GM12874 (cell line): ENCODE measurements around the gene SP6.

Source experiments
- TF ChIP-seq, protein P1 (sequence below): IDR thresholded peaks from 2 replicates; pipeline ENCODE4 v1.5.1; 2011; ENCODE audit warnings: low read depth, mild to moderate bottlenecking, control low read depth, low read length, moderate library complexity; ENCODE audit not compliant: insufficient read depth

SP6 gene

GRCh38 chr17:47871048-47871447 is 20.1 kb upstream of the SP6 start:
- TF ChIP-seq, protein P1, sequence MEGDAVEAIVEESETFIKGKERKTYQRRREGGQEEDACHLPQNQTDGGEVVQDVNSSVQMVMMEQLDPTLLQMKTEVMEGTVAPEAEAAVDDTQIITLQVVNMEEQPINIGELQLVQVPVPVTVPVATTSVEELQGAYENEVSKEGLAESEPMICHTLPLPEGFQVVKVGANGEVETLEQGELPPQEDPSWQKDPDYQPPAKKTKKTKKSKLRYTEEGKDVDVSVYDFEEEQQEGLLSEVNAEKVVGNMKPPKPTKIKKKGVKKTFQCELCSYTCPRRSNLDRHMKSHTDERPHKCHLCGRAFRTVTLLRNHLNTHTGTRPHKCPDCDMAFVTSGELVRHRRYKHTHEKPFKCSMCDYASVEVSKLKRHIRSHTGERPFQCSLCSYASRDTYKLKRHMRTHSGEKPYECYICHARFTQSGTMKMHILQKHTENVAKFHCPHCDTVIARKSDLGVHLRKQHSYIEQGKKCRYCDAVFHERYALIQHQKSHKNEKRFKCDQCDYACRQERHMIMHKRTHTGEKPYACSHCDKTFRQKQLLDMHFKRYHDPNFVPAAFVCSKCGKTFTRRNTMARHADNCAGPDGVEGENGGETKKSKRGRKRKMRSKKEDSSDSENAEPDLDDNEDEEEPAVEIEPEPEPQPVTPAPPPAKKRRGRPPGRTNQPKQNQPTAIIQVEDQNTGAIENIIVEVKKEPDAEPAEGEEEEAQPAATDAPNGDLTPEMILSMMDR = no peak

GRCh38 chr17:47870056-47870455 is 19.1 kb upstream of the SP6 start:
- TF ChIP-seq, protein P1 = no peak

- TF ChIP-seq, protein P1 = no peak
Measured at GRCh38 chr17:47869114-47869513, 18.2 kb upstream of the SP6 start.

GRCh38 chr17:47867813-47868533 is 17.0 kb upstream of the SP6 start:
- TF ChIP-seq, protein P1 = no peak

DNA sequence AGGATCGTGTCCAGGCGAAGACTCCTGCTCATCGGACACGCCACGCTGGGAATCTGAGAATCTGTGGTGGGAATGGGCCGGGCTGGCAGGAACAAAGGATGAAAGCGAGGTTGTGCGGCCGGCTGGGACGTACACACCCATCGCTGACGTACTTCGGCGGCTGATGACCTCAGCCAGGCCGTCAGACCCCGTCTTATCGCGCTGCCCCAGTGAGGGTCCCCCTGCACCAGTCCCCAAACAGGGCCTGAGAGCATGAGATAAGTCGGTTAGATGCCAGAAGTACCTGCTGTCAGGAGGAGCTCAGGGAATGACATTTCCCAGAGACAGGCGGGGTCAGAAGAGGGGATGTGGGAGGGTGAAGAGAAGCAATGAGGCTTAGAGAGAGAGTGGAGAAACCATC is 16.0 kb upstream of the SP6 start:
- TF ChIP-seq, protein P1 = no peak

- TF ChIP-seq, protein P1 = no peak
Measured at GRCh38 chr17:47864791-47865216, 13.8 kb upstream of the SP6 start.

GRCh38 chr17:47862621-47863440 is 11.9 kb upstream of the SP6 start:
- TF ChIP-seq, protein P1 = no peak
